Globus pallidus (tissue), 1 donor: Measurements from ENCODE around the gene PCGF5.
"Not testable (repeated sequence)": the region's sequence is repeated elsewhere in the genome, so short reads cannot be mapped to it uniquely, and the experiment has no call there.

Experiments
- DNase-seq: peaks from one replicate; pipeline ENCODE4 v3.0.0-alpha.2; 2015; ENCODE audit warnings: low spot score

PCGF5 gene

DNA sequence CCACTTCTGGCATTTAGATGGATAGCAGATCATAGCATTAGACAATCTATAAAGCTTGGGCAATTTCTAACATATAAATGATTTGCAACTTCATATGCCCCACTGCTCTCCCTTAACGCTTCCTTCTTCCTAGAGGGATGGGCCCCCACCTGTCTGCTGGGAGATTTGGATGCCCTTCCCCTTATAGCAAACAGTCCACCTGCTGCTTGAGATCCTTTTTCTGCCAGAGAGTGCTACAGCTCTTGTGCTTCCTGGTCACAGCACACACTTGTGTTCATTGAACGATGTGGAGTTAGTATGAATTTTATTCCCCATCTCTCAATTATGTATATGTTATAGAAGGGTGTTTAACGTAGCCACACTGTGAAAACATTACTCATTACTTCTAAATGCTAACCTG, 10.4 kb upstream of the PCGF5 start:
- no peak for DNase-seq

DNA sequence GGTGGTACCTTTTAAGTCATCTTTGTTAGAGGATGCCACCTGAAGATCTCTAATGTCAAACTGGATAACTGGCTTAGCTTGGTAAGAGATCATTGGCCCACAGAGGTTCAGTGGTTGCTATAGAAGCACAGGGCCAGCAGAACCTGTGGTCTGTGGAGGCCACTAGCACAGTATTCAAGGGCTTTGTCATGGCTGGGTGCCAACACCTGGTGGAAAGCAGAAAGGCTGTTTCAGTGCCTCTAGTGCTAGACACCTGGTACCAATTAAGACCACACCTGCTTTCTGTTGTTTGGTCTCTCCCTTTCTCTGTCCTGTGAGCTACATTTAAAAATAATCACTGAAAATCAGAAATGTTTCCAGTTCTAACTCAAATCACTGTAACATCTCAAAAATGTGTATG, 10.0 kb upstream of the PCGF5 start:
- no peak for DNase-seq

DNA sequence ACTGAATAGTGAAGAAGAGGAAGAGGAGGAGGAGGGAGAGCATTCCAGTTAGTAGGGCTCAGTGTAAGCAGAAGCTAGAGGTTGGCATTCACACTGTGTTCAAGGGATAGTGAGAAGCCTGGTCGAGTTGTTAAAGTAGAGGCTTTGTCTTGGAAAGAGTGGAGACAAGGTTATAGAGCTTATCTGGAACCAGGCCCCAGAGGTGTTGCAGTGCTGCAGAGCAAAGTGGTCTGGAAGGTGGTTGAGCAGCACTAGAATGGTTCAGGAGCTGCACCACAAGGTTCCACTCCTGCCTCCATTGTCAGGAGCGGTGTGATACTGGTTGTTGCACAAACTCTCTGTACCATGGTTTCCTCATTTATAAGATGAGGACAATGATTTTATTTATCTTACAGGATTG, 8.8 kb upstream of the PCGF5 start:
- no peak for DNase-seq

DNA sequence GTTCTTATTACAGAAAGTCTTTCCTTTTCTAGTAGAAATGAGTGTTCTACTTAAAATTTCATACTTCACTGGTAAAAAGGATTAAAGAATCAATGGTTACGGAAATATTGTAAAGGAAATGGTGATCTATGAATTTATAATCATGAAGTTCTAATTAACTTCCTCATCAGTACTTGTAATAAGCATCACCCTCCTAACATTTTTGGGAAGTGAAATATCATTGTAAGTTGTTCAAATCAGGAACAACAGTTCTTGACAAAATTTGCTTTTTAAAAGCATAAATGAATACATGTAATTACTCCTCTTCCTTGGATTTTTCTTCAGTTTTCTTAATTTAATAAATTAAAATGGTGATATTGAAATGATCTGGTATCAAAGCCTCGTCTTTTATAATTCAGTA, 5.6 kb upstream of the PCGF5 start:
- no peak for DNase-seq

DNA sequence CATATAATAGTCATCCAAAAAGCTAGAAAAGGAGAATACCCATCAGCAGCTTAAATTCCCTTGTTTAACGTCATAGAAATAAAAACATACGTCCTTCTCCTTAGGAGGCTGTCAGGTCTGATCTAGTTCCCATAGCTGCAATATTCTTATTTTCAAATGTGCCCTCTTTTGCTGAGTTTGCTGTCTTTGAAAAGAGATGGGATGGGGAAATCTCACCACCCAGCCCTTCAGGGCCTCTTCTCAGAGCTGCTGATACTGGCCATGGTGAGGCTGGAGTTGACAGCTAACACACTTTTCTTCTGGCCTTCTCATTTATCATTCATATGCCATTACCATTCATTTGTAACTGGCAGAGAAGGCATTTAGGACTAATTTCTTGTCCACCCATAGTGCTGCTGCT, 5.1 kb upstream of the PCGF5 start:
- no peak for DNase-seq

DNA sequence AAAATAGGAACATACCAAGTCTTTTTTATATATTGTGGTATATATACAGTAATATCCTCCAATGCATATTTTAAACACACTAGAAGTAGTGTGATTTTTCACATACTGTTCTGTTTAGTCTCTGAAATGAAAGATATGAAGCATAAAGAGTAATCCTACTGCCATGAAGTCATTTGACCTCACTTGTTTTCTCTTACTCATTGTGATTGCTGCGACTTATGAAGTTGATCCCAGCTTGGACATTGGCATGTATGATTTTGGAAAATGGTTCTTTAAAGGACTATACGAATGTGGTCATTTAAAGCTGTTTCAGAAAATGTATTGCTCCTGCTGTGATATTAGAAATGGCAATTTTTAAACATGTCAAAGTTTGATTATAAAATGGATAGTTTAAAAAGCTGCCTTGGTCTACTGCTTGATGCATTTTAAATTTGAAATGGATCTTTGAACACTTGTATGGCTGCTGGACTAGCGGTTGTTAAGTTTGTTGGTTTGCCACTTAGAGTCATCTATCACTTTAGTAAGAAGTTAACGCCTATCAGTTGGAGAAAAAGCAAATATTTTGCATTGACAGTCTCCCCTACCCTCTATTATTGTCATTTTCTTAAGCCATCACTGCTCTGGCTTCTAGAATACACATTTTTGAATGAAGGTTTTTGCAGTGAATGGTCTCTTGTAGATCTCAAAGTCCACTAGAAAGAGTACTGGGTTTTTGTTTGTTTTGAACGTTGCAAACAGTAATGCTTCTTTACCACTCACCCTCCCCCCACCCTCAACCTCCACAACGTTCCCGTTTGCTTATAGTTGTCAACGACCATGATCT, 881 bp upstream of the PCGF5 start:
- DNase-seq: no peak

DNA sequence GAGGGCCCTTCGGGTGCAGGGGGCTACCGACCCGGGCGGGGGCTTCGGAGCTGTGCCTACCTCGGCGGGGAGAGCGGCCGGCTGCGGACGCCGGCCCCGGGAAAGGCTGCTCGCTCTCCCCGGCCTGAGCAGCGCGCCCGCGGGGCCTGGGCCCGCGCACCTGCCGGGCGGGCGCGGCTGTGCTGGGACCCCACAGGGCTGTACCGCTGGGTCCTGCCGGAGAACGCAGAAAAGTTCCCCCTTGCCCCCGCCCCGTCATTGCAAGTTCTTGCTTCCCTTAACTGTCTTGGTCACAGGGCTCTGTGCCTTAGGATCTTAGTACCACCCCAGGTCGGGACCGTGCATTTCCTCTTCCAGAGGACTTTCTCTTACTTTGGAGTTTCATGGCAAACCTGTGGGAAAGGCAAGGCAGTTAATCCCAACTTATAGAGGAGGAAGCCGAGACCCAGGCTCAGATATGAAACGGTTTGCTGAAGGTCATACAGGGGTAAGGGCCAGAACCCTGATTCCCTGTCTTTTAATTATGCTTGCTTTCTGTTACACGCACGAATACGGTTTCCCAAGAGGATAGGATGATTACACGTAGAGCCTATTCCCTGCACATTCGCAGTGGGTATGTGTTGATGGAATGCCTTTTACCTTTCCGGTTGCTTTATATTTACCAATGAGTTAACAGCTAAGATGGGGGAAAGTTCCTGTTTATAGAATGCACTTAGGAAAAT, 652 bp downstream of the PCGF5 start:
- DNase-seq: peak; percentile 33

DNA sequence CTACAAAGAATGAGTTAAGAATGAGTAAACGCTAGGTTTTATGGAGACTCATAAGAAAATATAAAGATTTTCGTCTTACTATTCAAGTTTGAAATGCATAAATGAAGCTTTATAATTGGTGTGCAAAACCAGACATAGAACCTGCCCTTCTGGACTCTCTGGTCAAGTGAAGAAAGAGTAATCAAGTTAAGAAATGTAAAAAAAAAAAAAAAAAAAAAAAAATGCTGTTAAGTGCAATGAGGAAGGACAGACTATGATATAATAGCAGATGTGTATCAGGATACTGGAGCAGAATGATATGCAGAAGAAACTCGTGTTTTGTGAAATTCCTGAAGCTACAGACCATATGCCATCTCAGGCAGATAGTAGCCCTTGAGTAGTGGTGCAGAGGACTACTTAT, 5.6 kb downstream of the PCGF5 start:
- DNase-seq: no peak

DNA sequence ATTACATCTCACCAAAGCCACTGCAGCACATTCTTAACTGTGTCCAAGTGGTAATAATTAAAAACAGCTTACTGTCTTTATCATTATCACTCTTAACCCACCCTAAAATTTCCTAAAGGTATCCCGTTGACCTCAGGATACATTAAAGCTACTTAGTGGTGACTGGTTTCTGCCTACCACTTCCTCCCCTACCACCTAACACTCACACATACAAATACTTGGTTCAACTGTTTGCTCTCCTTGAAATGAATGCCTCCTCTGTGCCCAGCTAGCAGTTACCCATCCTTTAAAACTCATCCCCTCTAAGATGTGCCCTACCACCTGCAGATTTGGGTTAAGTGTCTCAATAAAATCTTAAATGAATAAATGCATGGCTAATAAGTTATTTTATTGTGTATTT, 7.1 kb downstream of the PCGF5 start:
- no peak for DNase-seq

DNA sequence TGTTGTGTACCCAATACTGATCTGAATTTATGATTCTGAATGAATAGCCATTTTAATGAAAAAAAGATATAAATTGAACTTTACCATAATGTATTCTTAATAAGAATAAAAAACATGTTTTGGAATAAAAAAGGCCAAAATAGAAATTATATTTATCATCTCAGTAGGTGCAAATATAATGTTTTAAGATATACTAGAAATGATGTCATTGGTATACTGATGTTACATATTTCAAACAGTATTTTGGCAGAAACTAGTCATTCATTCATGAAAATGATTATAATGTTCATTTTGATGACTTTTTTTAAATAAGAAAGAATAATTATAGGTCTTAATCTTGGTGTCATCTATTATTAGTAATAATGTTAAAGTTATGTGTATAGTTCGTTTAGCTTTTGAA, 9.2 kb downstream of the PCGF5 start:
- DNase-seq: no peak

DNA sequence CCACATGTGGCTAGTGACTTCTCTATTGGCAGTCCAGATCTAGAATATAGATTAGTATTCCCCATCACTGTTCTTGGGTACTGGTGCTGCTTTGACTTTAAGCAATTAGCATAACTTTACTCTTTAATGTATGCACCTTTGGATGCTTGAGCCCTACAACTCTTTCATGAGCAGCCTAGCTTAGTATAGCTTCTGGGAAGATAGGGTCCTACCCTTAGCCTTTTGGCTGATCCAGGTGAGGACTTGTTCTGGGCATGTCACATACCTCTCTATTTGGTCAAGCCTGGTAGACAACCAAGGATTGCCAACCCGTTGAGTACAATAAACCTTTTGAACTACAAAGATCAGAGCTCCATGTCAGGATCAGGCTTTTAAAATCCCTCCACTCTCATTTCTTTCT, 17.7 kb downstream of the PCGF5 start:
- no peak for DNase-seq

DNA sequence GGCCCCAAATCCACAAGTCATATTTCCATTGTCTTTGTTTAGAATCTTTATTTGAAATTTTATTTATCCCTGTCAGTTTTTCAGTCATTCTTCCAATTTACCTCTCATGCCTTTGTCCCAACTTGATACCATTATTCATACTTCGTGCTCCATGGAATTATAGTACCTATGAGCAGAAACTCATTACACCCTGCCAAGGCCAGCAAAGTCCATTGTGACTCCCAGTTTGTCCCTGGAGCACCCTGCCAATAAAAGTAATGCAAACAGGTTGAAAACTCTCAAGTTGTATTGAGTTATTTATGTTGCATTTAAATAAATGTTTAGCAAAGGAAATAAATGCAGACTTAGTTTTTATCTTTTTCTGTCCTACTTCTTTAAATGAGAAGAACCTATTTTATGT, 19.3 kb downstream of the PCGF5 start:
- no peak for DNase-seq

DNA sequence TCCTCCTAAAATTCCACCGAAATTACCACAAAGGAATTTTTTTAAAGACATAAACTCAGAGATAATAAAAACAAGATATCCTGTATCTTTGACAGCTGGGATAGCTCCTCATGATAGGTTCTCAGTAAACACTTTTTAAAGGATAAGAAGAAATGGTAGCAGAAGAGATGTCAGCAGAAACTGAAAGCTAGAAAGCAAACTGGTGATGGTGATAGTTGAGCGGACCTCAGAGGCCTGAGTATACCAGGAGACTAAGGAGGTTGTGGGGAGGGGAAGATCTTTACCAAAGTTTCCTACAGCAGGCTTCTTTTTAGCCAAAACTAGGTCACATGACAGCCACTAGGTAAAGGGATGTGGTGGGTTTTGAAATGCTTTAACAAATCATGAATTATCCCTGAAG, 22.5 kb downstream of the PCGF5 start:
- no peak for DNase-seq

DNA sequence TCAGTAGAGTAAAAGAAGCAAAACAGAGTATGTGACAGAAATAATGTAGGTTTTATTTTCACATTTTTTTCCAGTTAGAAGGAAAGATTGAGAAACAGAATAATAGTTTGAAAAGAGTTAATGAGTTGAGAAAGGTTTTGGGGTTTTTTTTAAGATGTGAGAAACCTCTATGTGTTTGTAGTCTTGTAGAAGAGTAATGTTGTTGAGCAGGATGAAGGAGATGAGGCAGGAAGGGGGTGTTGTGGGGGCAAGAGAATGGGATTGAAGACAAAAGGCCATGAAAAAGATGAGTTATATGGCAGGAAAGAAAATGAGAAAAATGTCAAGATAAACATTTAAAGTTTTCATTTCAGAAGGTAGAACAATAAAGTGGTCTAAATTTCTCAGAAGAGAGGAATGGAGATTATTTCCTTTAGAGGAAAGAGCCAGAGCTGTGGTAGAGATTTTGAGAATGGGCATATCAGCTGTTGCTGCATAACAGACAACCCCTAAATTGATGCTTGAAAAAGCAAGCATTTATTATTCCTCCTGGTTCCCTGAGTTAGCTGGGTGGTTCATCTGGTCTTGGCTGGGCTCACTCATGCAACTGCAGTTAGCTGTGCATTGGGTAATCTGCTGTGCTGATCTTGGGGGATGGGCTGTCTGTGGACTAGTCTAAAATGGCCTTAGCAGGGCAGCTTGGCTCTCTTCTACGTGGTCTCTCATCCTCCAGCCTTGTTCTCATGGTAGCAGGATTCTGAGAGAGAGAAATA, 27.1 kb downstream of the PCGF5 start:
- DNase-seq: peak; percentile 20

DNA sequence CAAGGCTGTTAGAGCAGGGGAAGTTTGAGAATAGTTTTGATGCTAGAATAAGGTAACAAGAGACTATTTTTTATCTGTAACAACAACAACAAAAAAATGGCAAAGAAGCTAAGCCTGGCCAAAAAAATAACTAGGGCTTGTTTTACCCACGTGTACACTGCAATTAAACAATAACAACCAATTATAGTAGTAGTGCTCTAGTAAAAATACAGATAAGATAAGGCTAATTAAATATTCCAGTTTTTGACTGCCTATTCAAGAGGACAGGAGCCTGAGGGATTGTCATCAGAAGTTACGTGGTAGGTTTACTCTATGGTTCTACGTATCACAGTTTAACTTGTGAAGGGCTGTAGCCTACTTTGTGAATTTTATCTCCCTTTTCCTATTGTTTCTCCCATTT, 29.2 kb downstream of the PCGF5 start:
- no peak for DNase-seq

DNA sequence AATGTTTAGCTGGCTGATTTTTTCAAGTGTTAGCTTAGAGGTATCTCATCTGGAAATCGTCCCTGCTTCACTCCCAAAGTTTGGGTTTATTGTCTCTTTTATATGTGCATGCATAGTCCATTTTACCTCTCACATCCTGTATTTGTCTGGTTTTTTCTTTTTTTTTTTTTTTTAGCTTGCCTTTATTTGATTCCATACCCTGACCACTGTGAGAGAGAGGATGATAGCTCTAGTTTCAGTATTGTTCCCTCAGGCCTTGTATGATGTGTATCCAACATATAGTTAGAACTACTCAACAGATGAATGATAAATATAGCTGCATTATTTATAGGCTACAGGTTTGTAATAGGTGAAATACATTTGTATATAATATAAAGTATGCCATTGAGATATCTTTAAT, 29.9 kb downstream of the PCGF5 start:
- DNase-seq: peak; percentile 16

DNA sequence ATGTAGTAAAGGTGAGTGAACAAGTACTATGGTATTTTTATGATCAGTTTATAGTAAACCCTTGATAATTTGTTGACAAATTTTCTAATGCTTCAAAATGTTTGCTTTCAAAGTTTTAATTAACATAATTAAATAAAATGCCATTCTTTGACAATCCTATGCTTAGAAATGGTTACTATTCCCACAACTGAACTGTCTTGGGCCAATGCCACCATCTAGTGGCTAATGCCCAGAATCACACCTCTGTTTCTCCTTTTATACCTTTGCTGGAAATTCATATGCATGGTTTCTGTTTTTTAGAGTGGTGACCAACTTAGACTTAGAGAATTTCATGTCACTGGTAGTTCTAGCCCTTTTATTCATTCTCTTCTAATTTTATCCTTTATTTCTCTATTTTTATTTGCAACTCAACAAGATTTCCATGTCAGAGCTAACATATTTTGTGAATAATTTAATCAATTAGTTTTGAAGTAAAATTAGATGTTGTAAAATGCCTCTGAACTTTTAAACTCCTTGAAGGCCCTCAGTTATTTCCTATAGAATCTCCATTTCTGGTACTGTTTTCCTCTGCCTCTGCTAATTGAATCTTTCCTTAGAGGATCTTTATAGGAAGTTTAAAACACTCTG, 31.1 kb downstream of the PCGF5 start:
- DNase-seq: peak; percentile 80

DNA sequence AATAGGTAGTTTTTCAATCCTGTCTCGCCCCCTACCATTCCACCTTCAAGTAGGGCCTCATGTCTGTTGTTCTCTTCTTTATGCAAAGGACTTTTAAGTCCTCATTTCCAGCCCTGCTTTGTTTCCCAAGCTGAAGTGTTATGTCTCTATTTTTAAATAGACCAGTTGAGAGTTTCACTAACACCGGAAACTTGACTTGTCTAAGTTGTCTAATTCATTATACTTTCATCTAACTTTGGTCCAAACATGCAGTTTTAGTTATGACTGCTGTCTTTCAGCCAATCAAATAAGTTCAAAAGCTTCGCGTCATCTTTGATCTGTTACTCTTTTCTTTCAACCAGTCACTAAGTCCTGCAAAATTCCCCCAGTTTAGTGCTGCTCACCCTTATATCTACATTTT, 32.8 kb downstream of the PCGF5 start:
- no peak for DNase-seq

DNA sequence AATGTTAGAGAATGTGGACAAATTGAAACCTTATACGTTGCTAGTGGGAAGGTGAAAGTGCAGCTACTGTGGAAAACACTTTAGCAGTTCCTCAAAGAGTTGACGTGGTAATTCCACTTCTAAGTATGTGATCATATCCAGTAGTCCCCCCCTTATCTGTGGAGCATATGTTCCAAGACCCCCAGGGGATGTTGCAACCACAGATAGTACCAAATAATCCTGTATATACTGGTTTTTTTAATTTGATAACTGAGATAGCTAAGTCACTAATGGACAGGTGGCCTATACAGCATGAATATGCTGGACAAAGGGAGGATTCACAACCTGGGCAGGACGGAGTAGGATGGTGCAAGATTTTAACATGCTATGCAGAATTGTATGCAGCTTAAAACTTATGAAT, 36.8 kb downstream of the PCGF5 start:
- no peak for DNase-seq

DNA sequence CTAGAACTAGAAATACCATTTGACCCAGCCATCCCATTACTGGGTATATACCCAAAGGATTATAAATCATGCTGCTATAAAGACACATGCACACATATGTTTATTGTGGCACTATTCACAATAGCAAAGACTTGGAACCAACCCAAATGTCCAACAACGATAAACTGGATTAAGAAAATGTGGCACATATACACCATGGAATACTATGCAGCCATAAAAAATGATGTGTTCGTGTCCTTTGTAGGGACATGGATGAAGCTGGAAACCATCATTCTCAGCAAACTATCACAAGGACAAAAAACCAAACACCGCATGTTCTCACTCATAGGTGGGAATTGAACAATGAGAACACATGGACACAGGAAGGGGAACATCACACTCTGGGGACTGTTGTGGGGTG, 40.0 kb downstream of the PCGF5 start:
- DNase-seq: not testable (repeated sequence)

DNA sequence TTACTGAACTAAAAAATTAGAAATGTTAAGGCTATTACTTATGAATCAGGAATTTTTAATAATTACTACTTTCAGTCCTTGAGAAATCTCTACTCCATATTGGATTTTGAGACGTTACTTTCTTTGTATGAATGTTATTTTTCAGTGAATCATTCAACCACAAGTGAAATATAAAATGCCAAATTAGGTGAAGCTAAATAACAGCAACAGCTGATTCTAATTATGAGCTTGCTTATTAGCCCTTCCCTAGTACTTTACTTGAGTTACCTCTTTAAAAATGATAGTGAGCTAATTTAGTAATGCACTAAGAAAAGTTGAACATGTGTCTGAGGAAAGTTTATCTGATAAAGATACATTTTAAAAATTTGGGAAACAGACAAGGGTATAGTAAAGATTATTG, 51.4 kb downstream of the PCGF5 start:
- DNase-seq: no peak

DNA sequence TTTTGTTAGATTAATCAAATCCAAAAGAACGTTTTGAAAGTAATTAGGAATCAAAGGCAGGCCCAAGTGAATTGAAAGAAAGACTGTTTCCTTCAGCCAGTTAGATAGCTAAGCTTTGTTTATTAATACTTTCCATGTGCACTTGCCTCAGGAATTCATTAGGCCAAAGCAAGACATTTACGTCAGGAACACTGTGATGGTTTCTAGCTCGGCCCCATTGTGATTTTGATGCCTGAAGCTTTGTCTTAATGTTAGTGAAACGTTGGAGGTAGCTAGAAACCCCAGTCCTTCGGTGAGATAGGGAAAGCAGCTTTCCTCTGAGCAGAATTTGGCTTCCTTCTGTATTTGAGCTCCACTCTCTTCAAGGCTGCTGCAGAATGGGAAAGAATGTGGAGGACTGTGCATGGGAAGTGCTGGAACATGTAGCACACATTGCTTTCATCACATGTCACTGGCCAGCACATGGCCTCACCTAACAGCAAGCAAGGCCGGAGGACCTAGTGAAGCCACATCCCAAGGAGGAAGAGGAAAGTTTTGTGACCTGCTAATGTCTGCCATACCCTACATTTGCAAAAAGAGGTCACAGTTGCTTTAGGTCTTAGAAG, 64.1 kb downstream of the PCGF5 start:
- DNase-seq: no peak
